Measurements from ENCODE around the gene IZUMO1. TPM values are rescaled to one million over a fixed set of nuclear protein-coding genes. Genes with fewer than 3 reads are reported as not detected.

Gene IZUMO1
- total and polyA plus RNA-seq, 9 of the 15 experiments (the other 6 are each of a cell fraction or from before 2014, with no cell fraction given): 0.14 to 2.1 (median 0.73) TPM

GRCh38 chr19:48760504-48761205, 13.9 kb upstream of the IZUMO1 start:
- DNase-seq (ENCODE audit: extremely low read depth in 1 of 4, low spot score in 3 of 4): peak in 1 of 4 experiments; percentile 5
- Histone ChIP-seq H3K27ac (ENCODE audit: extremely low read depth, low read depth, low read length) (no peak overlapping the region), H3K4me2 (ENCODE audit: insufficient read depth, low read length) (no peak overlapping the region), H3K9ac (ENCODE audit: insufficient read depth in 1 of 2, low read depth in 2 of 2, low read length in 2 of 2) (0 out of 4 replicates have a peak overlapping the region, but pooled peaks of 1 of the 2 experiments have one; percentile 54), H3K4me1 (replicated peaks in 1 of 2; ENCODE audit: control insufficient read depth in 2 of 2, insufficient read depth in 2 of 2, low read length in 2 of 2) (peaks cover 8 to 27% of the 10 kb centered on the region in 2 experiments; a peak in 4 of 5 replicates), H4K20me1 (replicated peaks; ENCODE audit: control insufficient read depth, insufficient read depth, low read length) (no peaks in the 10 kb centered on the region), H3K36me3 (ENCODE audit: control insufficient read depth, insufficient read depth, low read length) (no peaks in the 10 kb centered on the region), H3K9me1 (ENCODE audit: control insufficient read depth, insufficient read depth, low read length) (no peaks in the 10 kb centered on the region), H3K79me2 (ENCODE audit: control insufficient read depth, insufficient read depth, low read length) (no peaks in the 10 kb centered on the region), H3K27me3 (ENCODE audit: control insufficient read depth in 2 of 2, insufficient read depth in 2 of 2, low read length in 2 of 2) (no peaks in the 10 kb centered on the region), H2AFZ (ENCODE audit: low read depth, low read length) (peak overlapping the region; percentile 72), H3K4me3 (no peak overlapping the region), H3K9me3 (replicated peaks; ENCODE audit: control insufficient read depth, insufficient read depth, low read depth, low read length) (no peaks in the 10 kb centered on the region)
- POLR2A ChIA-PET: interaction anchor here (0.7 to 1.4 kb wide), 3 partner anchors 9 to 130 kb away, joined by 3 to 4 read pairs (median 3); no protein-coding TSS in a partner anchor
- peak; percentile 70 for FAIRE-seq
- no TSS peak for BruUV-seq (replicated peaks)
- no peak for TF ChIP-seq ADNP (tag; IDR thresholded peaks at IDR 0.05)
- no peak for TF ChIP-seq ZNF592 (IDR thresholded peaks at IDR 0.05)
- TF ChIP-seq BMI1 (IDR thresholded peaks at IDR 0.05; ENCODE audit: low read length): no peak
- TF ChIP-seq FOSL1 (tag; conservative IDR thresholded peaks at IDR 0.05): peak; percentile 69
- no peak for TF ChIP-seq SNRNP70 (optimal IDR thresholded peaks at IDR 0.05; ENCODE audit: low read depth, low read length)
- TF ChIP-seq ZNF354B (CRISPR knock-in tag; IDR thresholded peaks at IDR 0.05): no peak
- TF ChIP-seq ZNF583 (CRISPR knock-in tag; IDR thresholded peaks at IDR 0.05): no peak
- no peak for TF ChIP-seq SMARCA4 (IDR thresholded peaks at IDR 0.05)
- TF ChIP-seq ZNF695 (CRISPR knock-in tag; IDR thresholded peaks at IDR 0.05): no peak
- TF ChIP-seq TBP (optimal IDR thresholded peaks at IDR 0.05; ENCODE audit: low read depth, low read length): peak; percentile 23
- no peak for TF ChIP-seq CHCHD3 (CRISPR knock-in tag; IDR thresholded peaks at IDR 0.05)
- TF ChIP-seq NFYB (IDR thresholded peaks at IDR 0.05; ENCODE audit: extremely low read depth, insufficient read length): no peak
- intact Hi-C loops (cut with micrococcal nuclease): no loop called here
- ATAC-seq: no peak
- CTCF ChIA-PET (ENCODE audit: low intra/inter-chr PET ratio): no interaction called here
- in situ Hi-C loops (cut with MboI): no loop called here
- 69% methylated on average over 16 of the region's 16 CpGs for WGBS (ENCODE audit: insufficient coverage, low coverage, missing lambda C conversion rate)
